ENCODE measurements around the gene VPS16. TPM values are rescaled to one million over a fixed set of nuclear protein-coding genes. Genes with fewer than 3 reads are reported as not detected.
A peak's percentile ranks its signal among the peaks of the same experiment; 100 is the strongest.

The VPS16 gene
- polyA plus RNA-seq, 1 donor (not counting 4 experiments of a cell fraction or from before 2014, with no cell fraction given) = 22.7 TPM

- Histone ChIP-seq H3K9ac (ENCODE audit: control insufficient read depth, extremely low read depth, insufficient read depth, low read length) (no peak overlapping the region), H3K4me2 (ENCODE audit: control insufficient read depth, extremely low read depth, insufficient read depth, low read depth, low read length) (no peak overlapping the region), H3K4me1 (ENCODE audit: control insufficient read depth, extremely low read depth, insufficient read depth, low read length) (peaks cover 9% of the 10 kb centered on the region), H3K27ac (ENCODE audit: control insufficient read depth, insufficient read depth, low read length) (no peak overlapping the region), H3K9me1 (ENCODE audit: control insufficient read depth, extremely low read depth, insufficient read depth, low read length) (no peaks in the 10 kb centered on the region), H3K36me3 (ENCODE audit: control insufficient read depth in 2 of 2, extremely low read depth in 1 of 2, insufficient read depth in 2 of 2, low read length in 2 of 2) (no peaks in the 10 kb centered on the region), H3K27me3 (ENCODE audit: control insufficient read depth, extremely low read depth, insufficient read depth, low read length) (peaks cover 39% of the 10 kb centered on the region), H3K9me3 (ENCODE audit: control insufficient read depth, low read depth, low read length) (peaks cover 2% of the 10 kb centered on the region), H2AFZ (ENCODE audit: control insufficient read depth, low read length) (no peak overlapping the region), H3K4me3 (ENCODE audit: control insufficient read depth in 2 of 3, extremely low read depth in 1 of 3, insufficient read depth in 2 of 3, low read depth in 1 of 3, low read length in 3 of 3) (no peak overlapping the region), H3K79me2 (ENCODE audit: control insufficient read depth, insufficient read depth, low read length) (no peaks in the 10 kb centered on the region), H4K20me1 (ENCODE audit: control insufficient read depth, extremely low read depth, insufficient read depth, low read length) (no peaks in the 10 kb centered on the region)
- dilution Hi-C loops (cut with MboI; ENCODE audit: extremely low pct_ligation_motif_present, low sequenced_read_pairs) = no loop called here
- DNase-seq (ENCODE audit: low read depth, low spot score) = no peak
- TF ChIP-seq EZH2 (IDR thresholded peaks at IDR 0.05; ENCODE audit: low read length) (no peak), CTCF (optimal IDR thresholded peaks at IDR 0.05 in 1 of 3, IDR thresholded peaks at IDR 0.05 in 1 of 3, conservative IDR thresholded peaks at IDR 0.05 in 1 of 3; ENCODE audit: extremely low read depth in 1 of 3, insufficient read depth in 2 of 3, low read length in 3 of 3) (peak in 1 of 3 experiments; percentile 42)
- FAIRE-seq = no peak
Observed at GRCh38 chr20:2816583-2817340, 23.8 kb upstream of the VPS16 start.

DNA sequence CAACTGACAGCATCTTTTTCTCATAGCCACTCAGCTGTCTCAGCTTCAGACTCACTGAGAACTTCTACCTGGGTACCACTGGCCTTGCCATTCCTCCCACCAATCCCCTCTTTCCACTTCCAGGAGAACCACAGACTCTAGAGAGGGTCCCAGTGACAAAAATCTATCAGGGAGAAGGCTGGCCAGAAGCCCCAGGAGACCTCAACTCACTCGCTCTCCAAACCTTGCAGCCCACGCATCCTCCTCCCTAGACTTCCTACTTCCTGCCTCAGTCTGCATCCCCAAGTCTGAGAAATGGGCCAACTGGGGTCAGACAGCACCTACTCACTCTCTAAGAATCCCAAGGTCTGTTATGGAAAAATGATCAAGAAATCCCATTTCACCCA is 23.2 kb upstream of the VPS16 start:
- Histone ChIP-seq H3K4me1 (ENCODE audit: control insufficient read depth, extremely low read depth, insufficient read depth, low read length) (peaks cover 9% of the 10 kb centered on the region), H3K4me2 (ENCODE audit: control insufficient read depth, extremely low read depth, insufficient read depth, low read depth, low read length) (no peak overlapping the region), H3K27ac (ENCODE audit: control insufficient read depth, insufficient read depth, low read length) (no peak overlapping the region), H3K9me1 (ENCODE audit: control insufficient read depth, extremely low read depth, insufficient read depth, low read length) (no peaks in the 10 kb centered on the region), H2AFZ (ENCODE audit: control insufficient read depth, low read length) (no peak overlapping the region), H3K79me2 (ENCODE audit: control insufficient read depth, insufficient read depth, low read length) (no peaks in the 10 kb centered on the region), H3K27me3 (ENCODE audit: control insufficient read depth, extremely low read depth, insufficient read depth, low read length) (peaks cover 44% of the 10 kb centered on the region), H3K4me3 (ENCODE audit: control insufficient read depth in 2 of 3, extremely low read depth in 1 of 3, insufficient read depth in 2 of 3, low read depth in 1 of 3, low read length in 3 of 3) (no peak overlapping the region), H3K9me3 (ENCODE audit: control insufficient read depth, low read depth, low read length) (no peaks in the 10 kb centered on the region), H3K36me3 (ENCODE audit: control insufficient read depth in 2 of 2, extremely low read depth in 1 of 2, insufficient read depth in 2 of 2, low read length in 2 of 2) (no peaks in the 10 kb centered on the region), H3K9ac (ENCODE audit: control insufficient read depth, extremely low read depth, insufficient read depth, low read length) (no peak overlapping the region), H4K20me1 (ENCODE audit: control insufficient read depth, extremely low read depth, insufficient read depth, low read length) (no peaks in the 10 kb centered on the region)
- dilution Hi-C loops (cut with MboI; ENCODE audit: extremely low pct_ligation_motif_present, low sequenced_read_pairs) = no loop called here
- TF ChIP-seq CTCF (optimal IDR thresholded peaks at IDR 0.05 in 1 of 3, IDR thresholded peaks at IDR 0.05 in 1 of 3, conservative IDR thresholded peaks at IDR 0.05 in 1 of 3; ENCODE audit: extremely low read depth in 1 of 3, insufficient read depth in 2 of 3, low read length in 3 of 3) (no peak), EZH2 (IDR thresholded peaks at IDR 0.05; ENCODE audit: low read length) (no peak)
- DNase-seq (ENCODE audit: low read depth, low spot score) (no peak), FAIRE-seq (no peak)

Measured in keratinocyte (primary cell).